GM18505 (cell line): ENCODE measurements around the gene PRSS2.
"Not testable (repeated sequence)": the region's sequence is repeated elsewhere in the genome, so short reads cannot be mapped to it uniquely, and the experiment has no call there.

Source experiments
- ATAC-seq: cut with Tn5 transposase; IDR thresholded peaks from one replicate; pipeline ENCODE4 v1.9.1; 2021; ENCODE audit not compliant: unreplicated experiment
- POLR2A ChIP-seq: IDR thresholded peaks from 4 replicates; pipeline ENCODE4 v1.6.1; 2011; ENCODE audit warnings: borderline replicate concordance; ENCODE audit not compliant: insufficient read depth, insufficient read length; ENCODE audit errors: extremely low read depth

Gene PRSS2

GRCh38 chr7:142772673-142773072 lies 1.9 kb downstream of the PRSS2 start:
- no peak for TF ChIP-seq POLR2A
- no peak for ATAC-seq

DNA sequence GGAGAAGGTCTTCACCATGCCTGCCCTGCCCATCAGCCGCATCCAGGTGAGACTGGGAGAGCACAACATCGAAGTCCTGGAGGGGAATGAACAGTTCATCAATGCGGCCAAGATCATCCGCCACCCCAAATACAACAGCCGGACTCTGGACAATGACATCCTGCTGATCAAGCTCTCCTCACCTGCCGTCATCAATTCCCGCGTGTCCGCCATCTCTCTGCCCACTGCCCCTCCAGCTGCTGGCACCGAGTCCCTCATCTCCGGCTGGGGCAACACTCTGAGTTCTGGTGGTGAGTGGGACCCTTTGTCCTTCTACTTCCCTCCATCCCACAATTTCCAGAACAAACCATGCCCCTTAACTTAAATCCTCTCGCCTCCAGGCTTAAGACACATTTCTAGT lies 2.5 kb downstream of the PRSS2 start:
- no peak for ATAC-seq
- TF ChIP-seq POLR2A, result no peak

DNA sequence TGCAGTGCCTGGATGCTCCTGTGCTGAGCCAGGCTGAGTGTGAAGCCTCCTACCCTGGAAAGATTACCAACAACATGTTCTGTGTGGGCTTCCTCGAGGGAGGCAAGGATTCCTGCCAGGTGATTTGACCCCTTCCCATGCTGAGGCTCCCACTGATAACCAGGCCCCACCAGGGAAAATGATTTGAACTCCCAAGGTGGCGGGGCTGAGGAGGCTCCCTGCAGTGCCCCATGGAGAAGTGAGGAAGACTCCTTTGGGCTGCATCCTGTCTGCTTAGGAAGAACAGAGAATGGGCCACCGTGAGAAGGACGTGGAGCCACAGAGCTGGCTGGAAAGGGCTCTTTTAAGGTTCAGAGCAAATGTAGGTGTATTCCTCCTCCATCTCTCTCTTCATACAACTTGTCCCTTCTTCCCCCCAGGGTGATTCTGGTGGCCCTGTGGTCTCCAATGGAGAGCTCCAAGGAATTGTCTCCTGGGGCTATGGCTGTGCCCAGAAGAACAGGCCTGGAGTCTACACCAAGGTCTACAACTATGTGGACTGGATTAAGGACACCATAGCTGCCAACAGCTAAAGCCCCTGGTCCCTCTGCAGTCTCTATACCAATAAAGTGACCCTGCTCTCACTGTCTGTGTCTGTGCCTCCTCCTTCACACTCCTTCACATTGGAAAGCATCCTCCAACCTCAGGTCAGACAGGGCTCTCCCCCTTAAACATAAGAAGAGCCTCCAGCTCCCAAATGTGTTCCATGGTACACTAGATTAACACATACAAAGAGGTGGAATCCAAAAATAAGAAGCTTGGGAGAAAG lies 3.4 kb downstream of the PRSS2 start:
- no peak for ATAC-seq
- TF ChIP-seq POLR2A, result no peak

DNA sequence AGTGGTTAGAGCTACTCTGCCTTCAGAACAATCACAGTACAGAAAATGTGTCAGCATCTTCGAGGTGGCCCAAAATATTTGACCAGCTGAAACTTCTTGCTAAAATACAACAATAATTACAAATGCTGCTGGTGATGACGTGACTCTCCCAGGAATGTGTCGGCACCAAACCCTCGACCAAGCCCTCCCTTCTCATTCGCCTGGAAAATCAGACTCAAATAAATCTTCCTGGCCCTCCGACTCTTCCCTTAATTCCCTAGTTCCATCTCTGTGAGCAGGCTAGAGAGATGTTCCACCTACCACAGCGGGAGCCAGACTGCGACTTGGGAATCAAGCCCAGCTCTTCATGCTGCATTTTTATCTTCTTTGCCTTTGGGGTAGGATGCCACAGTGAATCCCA lies 4.1 kb downstream of the PRSS2 start:
- ATAC-seq, result no peak
- no peak for TF ChIP-seq POLR2A

- ATAC-seq, result not testable (repeated sequence)
These were observed 4.8 kb downstream of the PRSS2 start for GRCh38 chr7:142775351-142776115.

GRCh38 chr7:142776206-142776844 lies 5.6 kb downstream of the PRSS2 start:
- TF ChIP-seq POLR2A, result no peak
- ATAC-seq, result no peak

- ATAC-seq, result not testable (repeated sequence)
These were observed 6.1 kb downstream of the PRSS2 start for GRCh38 chr7:142776845-142777225.

DNA sequence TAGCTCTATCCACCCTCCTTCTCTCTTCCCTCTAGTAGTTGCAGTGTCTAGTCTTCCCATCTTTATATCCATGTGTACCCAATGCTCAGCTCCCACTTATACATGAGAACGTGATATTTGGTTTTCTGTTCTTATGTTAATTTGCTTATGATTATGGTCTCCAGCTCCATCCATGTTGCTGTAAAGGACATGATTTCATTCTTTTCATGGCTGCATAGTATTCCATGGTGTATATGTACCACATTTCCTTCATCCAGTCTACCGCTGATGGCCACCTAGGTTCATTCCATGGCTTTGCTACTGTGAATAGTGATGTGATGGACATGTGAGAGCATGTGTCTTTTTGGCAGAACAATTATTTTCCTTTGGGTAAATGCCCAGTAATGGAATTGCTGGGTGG lies 6.5 kb downstream of the PRSS2 start:
- no peak for TF ChIP-seq POLR2A
- no peak for ATAC-seq

DNA sequence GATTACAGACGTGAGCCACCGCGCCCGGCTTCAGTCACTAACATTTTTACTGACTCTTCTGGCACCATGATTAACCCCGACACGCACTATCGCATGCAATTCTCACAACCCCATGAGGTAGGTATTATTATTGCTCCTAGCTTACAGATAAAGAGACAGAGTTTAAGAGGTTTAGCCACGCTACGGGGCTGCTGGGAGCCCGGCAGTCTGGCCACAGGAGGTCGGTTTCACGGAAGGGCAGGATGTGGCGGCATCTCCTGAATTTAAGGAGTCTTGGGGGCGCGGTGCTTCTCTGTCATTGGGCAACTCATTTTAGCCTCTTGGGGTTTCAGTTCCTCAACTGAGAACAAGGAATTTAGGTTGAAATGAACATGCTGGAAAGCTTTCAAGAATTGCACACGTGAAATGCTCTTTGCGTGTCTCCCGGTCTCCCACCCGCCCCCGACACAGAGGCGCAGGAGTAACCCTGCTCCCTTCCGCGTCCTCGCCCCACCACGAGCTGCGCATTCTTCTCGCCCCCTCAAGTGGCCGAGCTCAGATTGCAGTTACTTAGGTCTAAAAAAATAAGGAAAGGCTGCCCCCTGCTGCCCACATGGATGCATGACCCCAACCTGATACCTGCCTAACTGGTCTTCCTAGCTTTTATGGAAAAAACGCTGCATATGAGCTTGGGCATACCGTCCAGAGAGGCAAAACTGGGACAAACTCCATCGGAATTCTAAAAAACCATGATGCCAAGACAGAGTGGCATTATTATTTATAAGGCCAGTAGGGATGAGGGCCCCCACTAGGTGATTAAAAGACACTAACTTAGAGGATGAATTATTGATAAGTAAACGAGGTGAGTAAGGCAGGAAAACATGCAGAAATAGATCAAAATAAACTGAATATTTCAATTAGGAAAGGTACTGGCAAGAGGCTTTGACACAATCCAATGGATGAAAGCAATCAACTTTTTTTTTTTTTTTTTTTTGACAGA lies 12.4 kb downstream of the PRSS2 start:
- no peak for TF ChIP-seq POLR2A
- ATAC-seq, result peak; percentile 91

DNA sequence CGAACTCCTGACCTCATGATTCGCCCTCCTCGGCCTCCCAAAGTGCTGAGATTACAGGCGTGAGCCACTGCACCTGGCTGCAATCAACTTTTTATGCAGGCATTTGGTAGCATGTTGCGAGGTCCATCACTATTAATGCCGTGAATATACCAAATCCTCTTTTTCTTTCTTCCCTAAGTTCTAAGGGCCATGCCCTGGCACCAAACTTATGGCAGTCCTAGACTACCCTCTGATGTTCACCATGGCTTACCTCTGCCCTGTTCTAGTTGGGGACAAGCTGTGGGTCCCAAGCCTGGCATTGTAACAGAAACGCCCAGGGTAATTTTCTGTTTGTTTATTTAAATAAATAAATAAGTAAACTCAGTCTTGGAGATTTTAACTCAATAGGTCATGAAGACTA lies 13.3 kb downstream of the PRSS2 start:
- TF ChIP-seq POLR2A, result no peak
- ATAC-seq, result no peak

GRCh38 chr7:142784716-142785115 lies 13.9 kb downstream of the PRSS2 start:
- no peak for TF ChIP-seq POLR2A
- ATAC-seq, result no peak

DNA sequence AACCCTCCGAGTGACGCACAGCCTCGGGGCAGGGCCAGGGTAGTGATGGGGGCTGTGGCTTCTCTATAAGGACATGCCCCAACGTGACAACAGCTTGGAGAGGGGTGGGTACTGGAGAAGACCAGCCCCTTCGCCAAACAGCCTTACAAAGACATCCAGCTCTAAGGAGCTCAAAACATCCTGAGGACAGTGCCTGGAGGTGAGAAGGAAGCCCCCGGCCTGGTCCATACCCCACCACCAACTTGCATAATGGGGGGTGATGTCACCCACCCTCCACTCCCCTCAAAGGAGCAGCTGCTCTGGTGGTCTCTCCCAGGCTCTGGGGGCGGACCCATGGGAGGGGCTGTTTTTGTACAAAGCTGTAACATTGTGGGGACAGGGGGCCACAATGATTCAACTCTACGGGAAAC lies 15.1 kb downstream of the PRSS2 start:
- no peak for ATAC-seq

More for the DNA sequence above, 15.1 kb downstream of the PRSS2 start:
- no peak for TF ChIP-seq POLR2A
